Keratinocyte (primary cell): ENCODE results near the gene TOMM20L. TPM values are rescaled to one million over a fixed set of nuclear protein-coding genes. Genes with fewer than 3 reads are reported as not detected.
"Not testable (repeated sequence)": the region's sequence is repeated elsewhere in the genome, so short reads cannot be mapped to it uniquely, and the experiment has no call there.

Experiments used
- DNase-seq: peaks from one replicate; pipeline ENCODE4 v3.0.0-alpha.2; 2011; ENCODE audit warnings: low read depth, missing footprints, low spot score
- FAIRE-seq: peaks from 2 replicates; lab custom pipeline; 2011; peaks lifted over from hg19 to GRCh38; lab: Jason Lieb, UNC
- H2AFZ ChIP-seq: 2 replicates; pipeline ENCODE4 v1.6.0; 2012; ENCODE audit warnings: low read length, control low read depth, inconsistent platforms; ENCODE audit not compliant: control insufficient read depth
- H3K27ac ChIP-seq: 2 replicates; pipeline ENCODE4 v1.5.1; 2011; ENCODE audit warnings: low read length; ENCODE audit not compliant: control insufficient read depth, insufficient read depth
- H3K27me3 ChIP-seq: 3 replicates; pipeline ENCODE4 v1.6.0; 2011; ENCODE audit warnings: low read length; ENCODE audit not compliant: control insufficient read depth, insufficient read depth; ENCODE audit errors: extremely low read depth
- H3K36me3 ChIP-seq, 2 experiments: 2 replicates in 1 of 2; 3 replicates in 1 of 2; pipeline ENCODE4 v1.5.1; 2011; ENCODE audit warnings: low read length in 2 of 2, mild to moderate bottlenecking in 1 of 2; ENCODE audit not compliant: control insufficient read depth in 2 of 2, insufficient read depth in 2 of 2; ENCODE audit errors: extremely low read depth in 1 of 2
- H3K4me1 ChIP-seq: 3 replicates; pipeline ENCODE4 v1.5.1; 2011; ENCODE audit warnings: low read length; ENCODE audit not compliant: control insufficient read depth, insufficient read depth; ENCODE audit errors: extremely low read depth
- H3K4me2 ChIP-seq: 3 replicates; pipeline ENCODE4 v1.6.0; 2011; ENCODE audit warnings: low read depth, low read length; ENCODE audit not compliant: control insufficient read depth, insufficient read depth; ENCODE audit errors: extremely low read depth
- H3K4me3 ChIP-seq, 3 experiments: fragments of 200-600 bp in 1 of 3; sonication (generic) in 1 of 3; 2 replicates in 2 of 3; 3 replicates in 1 of 3; pipeline ENCODE4 v1.5.1; 2011 to 2016; ENCODE audit warnings: low read length in 3 of 3, mild to moderate bottlenecking in 3 of 3, control low read depth in 2 of 3, inconsistent platforms in 1 of 3, low read depth in 1 of 3, mixed read lengths in 1 of 3, mixed run types in 1 of 3, moderate library complexity in 1 of 3; ENCODE audit not compliant: control insufficient read depth in 2 of 3, insufficient read depth in 2 of 3; ENCODE audit errors: extremely low read depth in 1 of 3
- H3K79me2 ChIP-seq: 2 replicates; pipeline ENCODE4 v1.6.0; 2012; ENCODE audit warnings: low read length; ENCODE audit not compliant: control insufficient read depth, insufficient read depth
- H3K9ac ChIP-seq: 3 replicates; pipeline ENCODE4 v1.6.0; 2011; ENCODE audit warnings: low read length; ENCODE audit not compliant: control insufficient read depth, insufficient read depth; ENCODE audit errors: extremely low read depth
- H3K9me1 ChIP-seq: 3 replicates; pipeline ENCODE4 v1.6.0; 2011; ENCODE audit warnings: low read length; ENCODE audit not compliant: control insufficient read depth, insufficient read depth; ENCODE audit errors: extremely low read depth
- H3K9me3 ChIP-seq: 2 replicates; pipeline ENCODE4 v1.5.1; 2012; ENCODE audit warnings: low read depth, low read length; ENCODE audit not compliant: control insufficient read depth
- H4K20me1 ChIP-seq: 3 replicates; pipeline ENCODE4 v1.6.0; 2011; ENCODE audit warnings: low read length; ENCODE audit not compliant: control insufficient read depth, insufficient read depth; ENCODE audit errors: extremely low read depth
- EZH2 ChIP-seq: IDR thresholded peaks from one replicate; pipeline ENCODE4 v1.6.1; 2012; ENCODE audit warnings: inconsistent platforms, mild to moderate bottlenecking, low read length, moderate library complexity
- dilution Hi-C: fragments of 300-500 bp; cut with MboI; formaldehyde crosslinking; loops from one replicate; pipeline ENCODE4 v1.7.0; 2020; ENCODE audit warnings: low sequenced_read_pairs; ENCODE audit not compliant: extremely low pct_ligation_motif_present
- polyA plus RNA-seq, 5 experiments: library from polyadenylated mRNA; depleted of rRNA in 3 of 5; stranded (reverse) in 3 of 5; stranded (forward) in 1 of 5; unstranded in 1 of 5; fragments of >200 nt; gene quantifications; 1 replicate in 1 of 5; 2 replicates in 3 of 5; 3 replicates in 1 of 5; pipeline versions ENCODE4 v1.2.1 to v1.2.3, GENCODE V29; 2011 to 2012; ENCODE audit warnings: missing spikeins in 2 of 5, low read depth in 1 of 5, low replicate concordance in 1 of 5
- TF ChIP-seq, protein P1 (sequence below), 3 experiments: IDR thresholded peaks in 1 of 3; conservative IDR thresholded peaks in 1 of 3; optimal IDR thresholded peaks in 1 of 3; 2 replicates in 2 of 3; 3 replicates in 1 of 3; pipeline versions ENCODE3 to v1.5.1; 2011; ENCODE audit warnings: low read length in 3 of 3, mild to moderate bottlenecking in 3 of 3, moderate library complexity in 2 of 3, control low read depth in 1 of 3, inconsistent platforms in 1 of 3; ENCODE audit not compliant: insufficient read depth in 2 of 3; ENCODE audit errors: extremely low read depth in 1 of 3

The TOMM20L gene
- polyA plus RNA-seq, 1 donor (not counting 4 experiments of a cell fraction or from before 2014, with no cell fraction given), result not detected

DNA sequence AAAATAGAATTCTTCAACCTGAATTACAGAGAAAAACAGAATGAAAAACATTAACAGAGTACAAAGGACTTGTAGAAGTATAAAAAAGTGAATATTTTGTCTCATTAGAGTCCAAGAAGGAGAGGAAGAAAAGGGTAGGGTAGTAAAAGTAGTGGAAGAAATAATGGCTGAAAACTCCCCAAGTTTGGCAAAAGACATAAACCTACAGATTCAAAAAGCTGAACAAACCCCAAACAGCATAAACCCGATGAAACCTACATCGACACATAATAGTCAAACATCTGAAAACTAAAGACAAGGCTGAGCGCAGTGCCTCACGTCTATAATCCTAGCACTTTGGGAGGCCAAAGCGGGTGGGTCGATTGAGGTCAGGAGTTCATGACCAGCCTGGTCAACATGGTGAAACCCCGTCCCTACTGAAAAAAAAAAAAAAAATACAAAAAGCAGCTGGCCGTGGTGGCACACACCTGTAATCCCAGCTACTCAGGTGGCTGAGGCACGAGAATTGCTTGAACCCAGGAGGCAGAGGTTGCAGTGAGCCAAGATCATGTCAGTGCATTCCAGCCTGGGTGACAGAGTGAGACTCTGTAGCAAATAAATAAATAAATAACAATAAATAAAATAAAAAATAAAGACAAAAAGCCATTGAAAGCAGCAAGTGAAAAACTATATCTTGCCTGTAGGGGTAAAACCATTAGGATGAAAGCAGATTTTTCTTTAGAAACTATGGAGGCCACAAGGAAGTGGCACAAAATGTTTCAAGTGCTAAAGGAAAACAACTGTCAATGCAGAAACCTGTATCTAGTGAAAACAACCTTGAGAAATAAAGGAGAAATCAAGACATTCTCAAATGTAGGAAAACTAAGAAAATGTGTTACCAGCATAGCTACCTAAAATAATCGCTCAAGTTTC, 20.2 kb downstream of the TOMM20L start:
- Histone ChIP-seq H3K27ac (no peak overlapping the region), H3K9me1 (no peaks in the 10 kb centered on the region), H3K4me2 (no peak overlapping the region), H3K4me3 (no peak overlapping the region), H3K9me3 (no peaks in the 10 kb centered on the region), H3K27me3 (no peaks in the 10 kb centered on the region), H3K4me1 (no peaks in the 10 kb centered on the region), H3K36me3 (peaks cover 4 to 7% of the 10 kb centered on the region in 2 experiments), H3K9ac (no peak overlapping the region), H2AFZ (no peak overlapping the region), H4K20me1 (no peaks in the 10 kb centered on the region), H3K79me2 (peaks cover 31% of the 10 kb centered on the region)
- FAIRE-seq (no peak), DNase-seq (no peak)
- dilution Hi-C loops, result no loop called here
- TF ChIP-seq, protein P1, sequence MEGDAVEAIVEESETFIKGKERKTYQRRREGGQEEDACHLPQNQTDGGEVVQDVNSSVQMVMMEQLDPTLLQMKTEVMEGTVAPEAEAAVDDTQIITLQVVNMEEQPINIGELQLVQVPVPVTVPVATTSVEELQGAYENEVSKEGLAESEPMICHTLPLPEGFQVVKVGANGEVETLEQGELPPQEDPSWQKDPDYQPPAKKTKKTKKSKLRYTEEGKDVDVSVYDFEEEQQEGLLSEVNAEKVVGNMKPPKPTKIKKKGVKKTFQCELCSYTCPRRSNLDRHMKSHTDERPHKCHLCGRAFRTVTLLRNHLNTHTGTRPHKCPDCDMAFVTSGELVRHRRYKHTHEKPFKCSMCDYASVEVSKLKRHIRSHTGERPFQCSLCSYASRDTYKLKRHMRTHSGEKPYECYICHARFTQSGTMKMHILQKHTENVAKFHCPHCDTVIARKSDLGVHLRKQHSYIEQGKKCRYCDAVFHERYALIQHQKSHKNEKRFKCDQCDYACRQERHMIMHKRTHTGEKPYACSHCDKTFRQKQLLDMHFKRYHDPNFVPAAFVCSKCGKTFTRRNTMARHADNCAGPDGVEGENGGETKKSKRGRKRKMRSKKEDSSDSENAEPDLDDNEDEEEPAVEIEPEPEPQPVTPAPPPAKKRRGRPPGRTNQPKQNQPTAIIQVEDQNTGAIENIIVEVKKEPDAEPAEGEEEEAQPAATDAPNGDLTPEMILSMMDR (optimal IDR thresholded peaks at IDR 0.05 in 1 of 3, IDR thresholded peaks at IDR 0.05 in 1 of 3, conservative IDR thresholded peaks at IDR 0.05 in 1 of 3; ENCODE audit: extremely low read depth in 1 of 3, insufficient read depth in 2 of 3, low read length in 3 of 3), result no peak
- no peak for TF ChIP-seq EZH2

DNA sequence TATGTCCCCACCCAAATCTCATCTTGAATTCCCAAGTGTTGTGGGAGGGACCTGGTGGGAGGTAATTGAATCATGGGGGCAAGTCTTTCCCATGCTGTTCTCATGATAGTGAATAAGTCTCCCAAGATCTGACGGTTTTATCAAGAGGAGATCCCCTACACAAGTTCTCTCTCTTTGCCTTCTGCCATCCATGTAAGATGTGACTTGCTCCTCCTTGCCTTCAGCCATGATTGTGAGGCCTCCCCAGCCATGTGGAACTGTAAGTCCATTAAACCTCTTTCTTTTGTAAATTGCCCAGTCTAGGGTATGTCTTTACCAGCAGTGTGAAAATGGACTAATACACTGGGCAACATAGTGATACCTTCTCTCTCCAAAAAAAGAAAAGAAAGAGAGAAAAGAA, 21.2 kb downstream of the TOMM20L start:
- H3K79me2 ChIP-seq, result peaks cover 33% of the 10 kb centered on the region

More for the DNA sequence above, 21.2 kb downstream of the TOMM20L start:
- H3K4me1 ChIP-seq, FAIRE-seq, dilution Hi-C loops, H3K27me3 ChIP-seq, H3K4me2 ChIP-seq, DNase-seq, H4K20me1 ChIP-seq, H3K9ac ChIP-seq, H3K9me3 ChIP-seq, H3K27ac ChIP-seq, H3K36me3 ChIP-seq, H3K9me1 ChIP-seq, H2AFZ ChIP-seq, H3K4me3 ChIP-seq: not testable (repeated sequence)
